OCI-LY7 (cell line): ENCODE results near the gene ERBB2. TPM values are rescaled to one million over a fixed set of nuclear protein-coding genes. Genes with fewer than 3 reads are reported as not detected.
"Not testable (repeated sequence)": the region's sequence is repeated elsewhere in the genome, so short reads cannot be mapped to it uniquely, and the experiment has no call there.

ENCODE experiments used
- BruUV-seq: library from RNA; stranded (reverse); fragments of 400-500 nt; replicated peaks from 2 replicates; lab custom pipeline; 2021; lab: Mats Ljungman, UMichigan
- CTCF ChIA-PET: fragments of 300-600 bp; sonication (Branson Sonifier 250); formaldehyde crosslinking; loops from one replicate; lab custom pipeline; 2022; ENCODE audit warnings: antibody characterized with exemption; ENCODE audit not compliant: unreplicated experiment; lab: Charles Lee
- POLR2A ChIA-PET: fragments of 300-600 bp; sonication (Branson Sonifier 250); formaldehyde crosslinking; loops from one replicate; lab custom pipeline; 2022; ENCODE audit warnings: antibody characterized with exemption; lab: Charles Lee
- DNase-seq: peaks from one replicate; pipeline ENCODE4 v3.0.0-alpha.2; 2015; ENCODE audit warnings: low spot score
- H2AFZ ChIP-seq: fragments of 200-600 bp; sonication (generic), shearing (Covaris generic); 2 replicates; pipeline ENCODE4 v1.6.1; 2014; ENCODE audit warnings: mild to moderate bottlenecking, antibody characterized with exemption, low read length, moderate library complexity
- H3K27ac ChIP-seq: fragments of 200-600 bp; sonication (generic); 2 replicates; pipeline ENCODE4 v1.5.1; 2014; ENCODE audit warnings: mixed run types, low read depth, mild to moderate bottlenecking, moderate library complexity, low read length, inconsistent platforms; ENCODE audit not compliant: poor library complexity, severe bottlenecking
- H3K36me3 ChIP-seq: fragments of 200-600 bp; sonication (generic); 2 replicates; pipeline ENCODE4 v1.6.1; 2014; ENCODE audit warnings: mild to moderate bottlenecking, antibody characterized with exemption, low read length, moderate library complexity, mixed read lengths; ENCODE audit not compliant: insufficient read depth
- H3K4me1 ChIP-seq: fragments of 200-600 bp; sonication (generic); 2 replicates; pipeline ENCODE4 v1.5.1; 2014; ENCODE audit warnings: mild to moderate bottlenecking, low read length; ENCODE audit not compliant: insufficient read depth, poor library complexity, severe bottlenecking
- H3K4me2 ChIP-seq: fragments of 200-600 bp; sonication (generic); 2 replicates; pipeline ENCODE4 v1.6.1; 2014; ENCODE audit warnings: mild to moderate bottlenecking, low read length
- H3K4me3 ChIP-seq: fragments of 200-600 bp; sonication (generic); 2 replicates; pipeline ENCODE4 v1.5.1; 2014; ENCODE audit warnings: mild to moderate bottlenecking, low read depth, low read length; ENCODE audit not compliant: poor library complexity, severe bottlenecking
- H3K79me2 ChIP-seq: fragments of 200-600 bp; sonication (generic); 2 replicates; pipeline ENCODE4 v1.6.1; 2016; ENCODE audit warnings: low read depth, mild to moderate bottlenecking, low read length, moderate library complexity, mixed read lengths; ENCODE audit not compliant: insufficient read depth
- H3K9me2 ChIP-seq: fragments of 200-600 bp; sonication (generic); 2 replicates; pipeline ENCODE4 v1.6.1; 2016; ENCODE audit warnings: mild to moderate bottlenecking, low read length, mixed read lengths; ENCODE audit not compliant: insufficient read depth
- H3K9me3 ChIP-seq: fragments of 200-600 bp; sonication (generic); 2 replicates; pipeline ENCODE4 v1.6.1; 2014; ENCODE audit warnings: mild to moderate bottlenecking, mixed run types, low read length, mixed read lengths
- H4K20me1 ChIP-seq: fragments of 200-600 bp; sonication (generic); 2 replicates; pipeline ENCODE4 v1.6.1; 2014; ENCODE audit warnings: mild to moderate bottlenecking, antibody characterized with exemption, low read length, moderate library complexity, mixed read lengths; ENCODE audit not compliant: insufficient read depth
- EZH2phosphoT487 ChIP-seq: fragments of 200-600 bp; sonication (generic); IDR thresholded peaks from 2 replicates; pipeline ENCODE4 v1.6.1; 2018; ENCODE audit warnings: low read depth, borderline replicate concordance, mild to moderate bottlenecking, mixed run types, antibody characterized with exemption, low read length, moderate library complexity, mixed read lengths
- intact Hi-C: fragments of 100-400 bp; cut with micrococcal nuclease; formaldehyde crosslinking; loops from one replicate; pipeline ENCODE4 v1.10.0; 2022; ENCODE audit not compliant: unreplicated experiment
- total RNA-seq, 2 experiments: library from RNA; depleted of rRNA in 1 of 2; stranded (reverse); fragments of >200 nt in 1 of 2; shearing (Covaris generic) in 1 of 2; gene quantifications; 2 replicates each; pipeline ENCODE4 v1.2.3, GENCODE V29; 2014 to 2022
- TF ChIP-seq, protein P1 (sequence below): fragments of 200-600 bp; sonication (generic); conservative IDR thresholded peaks from 2 replicates; pipeline ENCODE4 v1.5.1; 2014; ENCODE audit warnings: mild to moderate bottlenecking, antibody characterized with exemption, low read length, moderate library complexity, mixed read lengths

The ERBB2 gene
- total RNA-seq, 2 experiments from 2014 or later = 6.5 to 11.4 TPM

DNA sequence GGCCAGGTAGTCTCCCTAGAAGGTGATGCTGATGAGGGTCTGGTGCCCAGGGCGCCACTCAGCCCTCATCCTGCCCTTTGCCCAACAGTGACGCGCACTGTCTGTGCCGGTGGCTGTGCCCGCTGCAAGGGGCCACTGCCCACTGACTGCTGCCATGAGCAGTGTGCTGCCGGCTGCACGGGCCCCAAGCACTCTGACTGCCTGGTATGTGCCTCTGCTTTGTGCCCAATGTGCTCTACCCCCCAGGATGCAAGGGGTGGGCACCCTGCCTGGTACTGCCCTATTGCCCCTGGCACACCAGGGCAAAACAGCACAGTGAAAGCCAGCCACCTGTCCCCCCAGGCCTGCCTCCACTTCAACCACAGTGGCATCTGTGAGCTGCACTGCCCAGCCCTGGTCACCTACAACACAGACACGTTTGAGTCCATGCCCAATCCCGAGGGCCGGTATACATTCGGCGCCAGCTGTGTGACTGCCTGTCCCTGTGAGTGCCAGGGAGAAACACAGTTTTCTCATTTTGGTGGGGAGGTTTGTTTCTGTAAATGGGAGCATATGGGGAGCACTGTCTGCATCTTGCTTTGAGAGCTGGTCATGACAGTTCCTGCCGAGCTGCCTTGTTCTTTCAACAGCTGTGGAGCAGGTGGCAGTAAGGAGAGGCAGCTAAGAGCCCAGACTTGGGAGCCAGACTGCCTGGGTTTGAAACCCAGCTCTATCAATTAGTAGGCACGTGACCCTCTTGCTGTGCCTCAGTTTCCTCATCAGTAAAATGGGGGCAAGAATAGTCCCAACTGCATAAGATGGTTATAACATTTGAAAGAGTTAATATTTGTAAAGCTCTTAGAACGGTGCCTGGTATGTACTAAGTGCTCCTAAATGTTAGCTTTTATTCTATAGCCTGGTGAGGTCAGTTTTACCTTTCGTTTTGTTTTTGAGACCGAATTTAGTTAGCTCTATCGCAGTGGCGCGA, 10.4 kb downstream of the ERBB2 start:
- no peaks in the 10 kb centered on the region for H3K4me1 ChIP-seq
- H3K79me2 ChIP-seq = no peaks in the 10 kb centered on the region
- no peaks in the 10 kb centered on the region for H3K36me3 ChIP-seq
- no peak for DNase-seq
- ChIA-PET CTCF (no interaction called here), POLR2A (interaction anchor here (0.9 kb wide), 2 partner anchors 10 to 15 kb away, joined by 3 to 4 read pairs; no protein-coding TSS in a partner anchor)
- H3K9me2 ChIP-seq = no peaks in the 10 kb centered on the region
- H3K9me3 ChIP-seq = no peaks in the 10 kb centered on the region
- H3K27ac ChIP-seq = no peak overlapping the region
- BruUV-seq = no TSS peak
- no peak overlapping the region for H3K4me2 ChIP-seq
- intact Hi-C loops = no loop called here
- TF ChIP-seq EZH2phosphoT487 = no peak
- TF ChIP-seq, protein P1, sequence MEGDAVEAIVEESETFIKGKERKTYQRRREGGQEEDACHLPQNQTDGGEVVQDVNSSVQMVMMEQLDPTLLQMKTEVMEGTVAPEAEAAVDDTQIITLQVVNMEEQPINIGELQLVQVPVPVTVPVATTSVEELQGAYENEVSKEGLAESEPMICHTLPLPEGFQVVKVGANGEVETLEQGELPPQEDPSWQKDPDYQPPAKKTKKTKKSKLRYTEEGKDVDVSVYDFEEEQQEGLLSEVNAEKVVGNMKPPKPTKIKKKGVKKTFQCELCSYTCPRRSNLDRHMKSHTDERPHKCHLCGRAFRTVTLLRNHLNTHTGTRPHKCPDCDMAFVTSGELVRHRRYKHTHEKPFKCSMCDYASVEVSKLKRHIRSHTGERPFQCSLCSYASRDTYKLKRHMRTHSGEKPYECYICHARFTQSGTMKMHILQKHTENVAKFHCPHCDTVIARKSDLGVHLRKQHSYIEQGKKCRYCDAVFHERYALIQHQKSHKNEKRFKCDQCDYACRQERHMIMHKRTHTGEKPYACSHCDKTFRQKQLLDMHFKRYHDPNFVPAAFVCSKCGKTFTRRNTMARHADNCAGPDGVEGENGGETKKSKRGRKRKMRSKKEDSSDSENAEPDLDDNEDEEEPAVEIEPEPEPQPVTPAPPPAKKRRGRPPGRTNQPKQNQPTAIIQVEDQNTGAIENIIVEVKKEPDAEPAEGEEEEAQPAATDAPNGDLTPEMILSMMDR = no peak
- H2AFZ ChIP-seq = no peak overlapping the region
- no peak overlapping the region for H3K4me3 ChIP-seq
- no peaks in the 10 kb centered on the region for H4K20me1 ChIP-seq

- H3K79me2 ChIP-seq, BruUV-seq, H3K36me3 ChIP-seq, H3K9me3 ChIP-seq, H3K9me2 ChIP-seq, H2AFZ ChIP-seq, H3K4me1 ChIP-seq, CTCF ChIA-PET, H3K27ac ChIP-seq, H4K20me1 ChIP-seq, H3K4me3 ChIP-seq, intact Hi-C loops, DNase-seq, H3K4me2 ChIP-seq: not testable (repeated sequence)
- POLR2A ChIA-PET = interaction anchor here (0.9 kb wide), 2 partner anchors 11 to 16 kb away, joined by 3 to 4 read pairs; no protein-coding TSS in a partner anchor
Observed at GRCh38 chr17:39711071-39711470, 11.2 kb downstream of the ERBB2 start.

GRCh38 chr17:39711851-39712250, 12.0 kb downstream of the ERBB2 start:
- ChIA-PET POLR2A (no interaction called here), CTCF (no interaction called here)
- H2AFZ ChIP-seq = no peak overlapping the region

More at GRCh38 chr17:39711851-39712250, 12.0 kb downstream of the ERBB2 start:
- no peaks in the 10 kb centered on the region for H3K9me3 ChIP-seq
- H3K9me2 ChIP-seq = no peaks in the 10 kb centered on the region
- H3K4me1 ChIP-seq = no peaks in the 10 kb centered on the region
- no peaks in the 10 kb centered on the region for H4K20me1 ChIP-seq
- intact Hi-C loops = no loop called here
- no peaks in the 10 kb centered on the region for H3K79me2 ChIP-seq
- no peak overlapping the region for H3K4me2 ChIP-seq
- H3K4me3 ChIP-seq = no peak overlapping the region
- H3K36me3 ChIP-seq = no peaks in the 10 kb centered on the region
- DNase-seq = no peak
- no peak for TF ChIP-seq EZH2phosphoT487
- TF ChIP-seq, protein P1 = no peak
- no peak overlapping the region for H3K27ac ChIP-seq
- BruUV-seq = no TSS peak
